ENCODE results near the gene SOX6. TPM values are rescaled to one million over a fixed set of nuclear protein-coding genes. Genes with fewer than 3 reads are reported as not detected.

SOX6 gene
- total and polyA plus RNA-seq, 2 experiments from 2014 or later: 0.03 to 0.66 TPM

- TF ChIP-seq REST (IDR thresholded peaks at IDR 0.05; ENCODE audit: unreplicated experiment): no peak
- no peak for TF ChIP-seq EZH2phosphoT487 (IDR thresholded peaks at IDR 0.05; ENCODE audit: unreplicated experiment)
- no peak for TF ChIP-seq POLR2AphosphoS5 (IDR thresholded peaks at IDR 0.05; ENCODE audit: low read depth)
Observed at GRCh38 chr11:16018931-16019330, 337.4 kb downstream of the SOX6 start (continued).

- Mint-ChIP-seq H3K36me3 (ENCODE audit: low read depth) (no peaks in the 10 kb centered on the region), H3K9me3 (no peaks in the 10 kb centered on the region), H3K4me1 (peaks cover 41% of the 10 kb centered on the region), H3K27me3 (ENCODE audit: insufficient read depth, low read depth, poor library complexity) (no peaks in the 10 kb centered on the region), H3K27ac (no peak overlapping the region), H3K4me3 (0 out of 3 replicates have a peak overlapping the region, but pooled peaks have one; percentile 17)
- H2AFZ ChIP-seq: no peak overlapping the region
- no peak overlapping the region for H3K27ac ChIP-seq (ENCODE audit: low read depth)
- no peaks in the 10 kb centered on the region for H3K36me3 ChIP-seq (ENCODE audit: insufficient read depth)
- no peak for ATAC-seq
- H4K20me1 ChIP-seq (replicated peaks; ENCODE audit: insufficient read depth): no peaks in the 10 kb centered on the region
- H3K4me2 ChIP-seq: peak overlapping the region; percentile 44; the same call in 1 of the 2 replicates
- DNase-seq (ENCODE audit: low spot score): no peak
- H3K9me2 ChIP-seq (ENCODE audit: insufficient read depth): no peaks in the 10 kb centered on the region
- H3K4me3 ChIP-seq: no peak overlapping the region
- H3K4me1 ChIP-seq (ENCODE audit: insufficient read depth): peaks cover 22% of the 10 kb centered on the region
- no peaks in the 10 kb centered on the region for H3K79me2 ChIP-seq (replicated peaks; ENCODE audit: insufficient read depth)
- H3K27me3 ChIP-seq (ENCODE audit: insufficient read depth): no peaks in the 10 kb centered on the region
- no peaks in the 10 kb centered on the region for H3F3A ChIP-seq (replicated peaks; ENCODE audit: low read depth)
- TF ChIP-seq ZNF114 (CRISPR knock-in tag; IDR thresholded peaks at IDR 0.05) (no peak), ETS1 (IDR thresholded peaks at IDR 0.05) (no peak), REST (IDR thresholded peaks at IDR 0.05; ENCODE audit: unreplicated experiment) (no peak), EZH2phosphoT487 (IDR thresholded peaks at IDR 0.05; ENCODE audit: unreplicated experiment) (no peak), CREB1 (CRISPR knock-in tag; IDR thresholded peaks at IDR 0.05; ENCODE audit: low read depth) (no peak), ZNF331 (CRISPR knock-in tag; IDR thresholded peaks at IDR 0.05; ENCODE audit: low read depth) (no peak), CTCF (conservative IDR thresholded peaks at IDR 0.05; ENCODE audit: low read depth in 2 of 2) (no peak), JUNB (IDR thresholded peaks at IDR 0.05; ENCODE audit: unreplicated experiment) (no peak), NANOG (IDR thresholded peaks at IDR 0.05; ENCODE audit: borderline replicate concordance) (no peak)
Observed at GRCh38 chr11:16016468-16016829, 339.9 kb downstream of the SOX6 start.

Data from GM23338 (cell line).